Peyer's patch (tissue), 4 donors: Measurements from ENCODE around the gene CDK17. TPM values are rescaled to one million over a fixed set of nuclear protein-coding genes. Genes with fewer than 3 reads are reported as not detected.
"Not testable (repeated sequence)": the region's sequence is repeated elsewhere in the genome, so short reads cannot be mapped to it uniquely, and the experiment has no call there.

Experiments used
- DNase-seq, 3 donors: peaks; one replicate each; pipeline ENCODE4 v3.0.0-alpha.2; 2017 to 2019
- H3K27ac ChIP-seq, 4 donors: fragments of 200-600 bp; sonication (generic); one replicate each; pipeline ENCODE4 v1.5.1; 2016 to 2019
- H3K27me3 ChIP-seq, 2 donors: fragments of 200-600 bp; sonication (generic); one replicate each; pipeline ENCODE4 v1.5.1; 2019
- H3K36me3 ChIP-seq, 3 donors: fragments of 200-600 bp; sonication (generic); one replicate each; pipeline ENCODE4 v1.5.1; 2016 to 2019
- H3K4me1 ChIP-seq, 4 donors: fragments of 200-600 bp; sonication (generic); one replicate each; pipeline ENCODE4 v1.5.1; 2016 to 2019
- H3K4me3 ChIP-seq, 4 donors: fragments of 200-600 bp; sonication (generic); 1 replicate in 3 of 4; 2 replicates in 1 of 4; pipeline ENCODE4 v1.5.1; 2016 to 2019; ENCODE audit warnings: mild to moderate bottlenecking in 1 of 4
- H3K9me3 ChIP-seq, 4 donors: fragments of 200-600 bp; sonication (generic); one replicate each; pipeline ENCODE4 v1.5.1; 2016 to 2019; ENCODE audit warnings: mild to moderate bottlenecking in 1 of 4
- CTCF ChIP-seq, 6 experiments: fragments of 450-650 bp in 4 of 6; fragments of 200-600 bp in 2 of 6; sonication (generic) in 1 of 6; IDR thresholded peaks; one replicate each; pipeline ENCODE4 v1.5.1; 2017 to 2019; ENCODE audit warnings: antibody characterized with exemption in 6 of 6, mild to moderate bottlenecking in 3 of 6, moderate library complexity in 1 of 6
- POLR2A ChIP-seq, 2 donors: fragments of 450-650 bp; IDR thresholded peaks; one replicate each; pipeline ENCODE4 v1.5.1; 2017; ENCODE audit warnings: antibody characterized with exemption in 2 of 2, mild to moderate bottlenecking in 2 of 2, moderate library complexity in 2 of 2
- total RNA-seq, 4 donors: library from RNA; depleted of rRNA; stranded (reverse); fragments of >200 nt; gene quantifications; one replicate each; pipeline ENCODE4 v1.1.0, GENCODE V29; 2016

Gene CDK17
- total RNA-seq, 4 donors from 2014 or later = 41.2 to 126 (median 45.7) TPM

- H3K4me1 ChIP-seq = peaks cover 0 to 5% (median 0%) of the 10 kb centered on the region in 4 donors
- DNase-seq = no peak
- no peaks in the 10 kb centered on the region for H3K36me3 ChIP-seq
- TF ChIP-seq POLR2A (IDR thresholded peaks at IDR 0.05) (no peak), CTCF (IDR thresholded peaks at IDR 0.05) (no peak)
- H3K4me3 ChIP-seq = no peak overlapping the region
- H3K27me3 ChIP-seq = no peaks in the 10 kb centered on the region
- no peaks in the 10 kb centered on the region for H3K9me3 ChIP-seq
- H3K27ac ChIP-seq = no peak overlapping the region
Measured at GRCh38 chr12:96416033-96416799, 16.0 kb upstream of the CDK17 start.

- DNase-seq = no peak
- Histone ChIP-seq H3K4me3 (no peak overlapping the region), H3K9me3 (no peaks in the 10 kb centered on the region), H3K4me1 (no peaks in the 10 kb centered on the region), H3K36me3 (no peaks in the 10 kb centered on the region), H3K27ac (no peak overlapping the region), H3K27me3 (no peaks in the 10 kb centered on the region)
- TF ChIP-seq CTCF (IDR thresholded peaks at IDR 0.05) = no peak
- TF ChIP-seq POLR2A (IDR thresholded peaks at IDR 0.05) = no peak
Measured at GRCh38 chr12:96414637-96415036, 14.4 kb upstream of the CDK17 start.

- Histone ChIP-seq H3K9me3 (no peaks in the 10 kb centered on the region), H3K4me3 (no peak overlapping the region), H3K27ac (no peak overlapping the region), H3K27me3 (no peaks in the 10 kb centered on the region), H3K36me3 (no peaks in the 10 kb centered on the region), H3K4me1 (no peaks in the 10 kb centered on the region)
- TF ChIP-seq CTCF (IDR thresholded peaks at IDR 0.05) = no peak
- TF ChIP-seq POLR2A (IDR thresholded peaks at IDR 0.05) = no peak
- no peak for DNase-seq
Measured at GRCh38 chr12:96412431-96412830, 12.2 kb upstream of the CDK17 start.

GRCh38 chr12:96409731-96410130 lies 9.5 kb upstream of the CDK17 start:
- no peak overlapping the region for H3K27ac ChIP-seq
- TF ChIP-seq POLR2A (IDR thresholded peaks at IDR 0.05) (no peak), CTCF (IDR thresholded peaks at IDR 0.05) (no peak)

GRCh38 chr12:96408993-96409392 lies 8.8 kb upstream of the CDK17 start:
- H3K4me1 ChIP-seq = no peaks in the 10 kb centered on the region
- DNase-seq = no peak
- no peaks in the 10 kb centered on the region for H3K9me3 ChIP-seq
- no peaks in the 10 kb centered on the region for H3K36me3 ChIP-seq
- TF ChIP-seq CTCF (IDR thresholded peaks at IDR 0.05) (no peak), POLR2A (IDR thresholded peaks at IDR 0.05) (no peak)
- no peak overlapping the region for H3K4me3 ChIP-seq
- no peak overlapping the region for H3K27ac ChIP-seq
- H3K27me3 ChIP-seq = no peaks in the 10 kb centered on the region

More at GRCh38 chr12:96409731-96410130, 9.5 kb upstream of the CDK17 start:
- Histone ChIP-seq H3K27me3 (no peaks in the 10 kb centered on the region), H3K36me3 (no peaks in the 10 kb centered on the region), H3K4me1 (no peaks in the 10 kb centered on the region), H3K9me3 (no peaks in the 10 kb centered on the region), H3K4me3 (no peak overlapping the region)
- no peak for DNase-seq

- not testable (repeated sequence) for H3K4me1 ChIP-seq, H3K9me3 ChIP-seq, H3K36me3 ChIP-seq, H3K27me3 ChIP-seq, H3K4me3 ChIP-seq
- H3K27ac ChIP-seq = peak overlapping the region in 1 of 4 donors; percentile 57
- DNase-seq = peak in 2 of 3 donors; percentile 53 to 65
Measured at GRCh38 chr12:96407429-96408097, 7.3 kb upstream of the CDK17 start.
